GM12878 (cell line): ENCODE measurements around the gene DPYSL3. TPM values are rescaled to one million over a fixed set of nuclear protein-coding genes. Genes with fewer than 3 reads are reported as not detected.

Experiments used
- ATAC-seq: fragments of 200-7000 bp; cut with Tn5 transposase; 3 replicates; pipeline ENCODE4 v1.9.1; 2020; ENCODE audit warnings: mild to moderate bottlenecking, moderate library complexity
- BruUV-seq: library from RNA; stranded (reverse); fragments of 400-500 nt; replicated peaks from 2 replicates; lab custom pipeline; 2021; lab: Mats Ljungman, UMichigan
- CTCF ChIA-PET: fragments of 300-600 bp; sonication (Branson Sonifier 250); formaldehyde crosslinking; extraction: SDS; loops from one replicate; lab custom pipeline; 2021; ENCODE audit warnings: inconsistent platforms; lab: Yijun Ruan, JAX
- POLR2A ChIA-PET: fragments of 350-600 bp; formaldehyde crosslinking; extraction: SDS; loops from one replicate; lab custom pipeline; 2021; ENCODE audit warnings: inconsistent platforms; lab: Charles Lee
- RAD21 ChIA-PET: fragments of 300-600 bp; sonication (Branson Sonifier 250); formaldehyde crosslinking; loops from one replicate; lab custom pipeline; 2023; ENCODE audit warnings: antibody characterized with exemption; ENCODE audit not compliant: unreplicated experiment; lab: Charles Lee
- SMC1A ChIA-PET: fragments of 300-600 bp; sonication (Branson Sonifier 250); formaldehyde crosslinking; loops from one replicate; lab custom pipeline; 2023; ENCODE audit not compliant: unreplicated experiment, uncharacterized antibody; lab: Charles Lee
- DNase-seq: peaks from one replicate; pipeline ENCODE4 v3.0.0-alpha.2; 2011; ENCODE audit warnings: low read depth, low spot score
- FAIRE-seq: peaks from 3 replicates; lab custom pipeline; 2011; peaks lifted over from hg19 to GRCh38; lab: Jason Lieb, UNC
- H2AFZ ChIP-seq: 2 replicates; pipeline ENCODE4 v1.6.0; 2011; ENCODE audit warnings: low read depth, low read length, control low read depth; ENCODE audit not compliant: control insufficient read depth
- H3K27ac ChIP-seq: 2 replicates; pipeline ENCODE4 v1.5.1; 2011; ENCODE audit warnings: control low read depth; ENCODE audit not compliant: control insufficient read depth, insufficient read depth
- H3K27me3 ChIP-seq, 2 experiments: replicated peaks in 1 of 2; 2 replicates each; pipeline versions ENCODE4 v1.6.0 to v1.6.1; 2011; ENCODE audit warnings: low read length in 1 of 2; ENCODE audit not compliant: control insufficient read depth in 2 of 2, insufficient read depth in 2 of 2
- H3K36me3 ChIP-seq, 2 experiments: 2 replicates each; pipeline ENCODE4 v1.5.1; 2011; ENCODE audit warnings: low read length in 1 of 2; ENCODE audit not compliant: control insufficient read depth in 2 of 2, insufficient read depth in 2 of 2
- H3K4me1 ChIP-seq: 2 replicates; pipeline ENCODE4 v1.6.1; 2011; ENCODE audit warnings: mild to moderate bottlenecking, low read length, moderate library complexity, mixed read lengths; ENCODE audit not compliant: control insufficient read depth, insufficient read depth
- H3K4me2 ChIP-seq: 2 replicates; pipeline ENCODE4 v1.6.0; 2011; ENCODE audit warnings: control low read depth; ENCODE audit not compliant: control insufficient read depth, insufficient read depth
- H3K4me3 ChIP-seq: fragments of 200-600 bp; sonication (generic); 2 replicates; pipeline ENCODE4 v1.5.1; 2016
- H3K79me2 ChIP-seq: 2 replicates; pipeline ENCODE4 v1.6.0; 2011; ENCODE audit warnings: low read length; ENCODE audit not compliant: control insufficient read depth, insufficient read depth
- H3K9ac ChIP-seq: 2 replicates; pipeline ENCODE4 v1.8.0; 2011; ENCODE audit warnings: low read length, control low read depth, mixed read lengths; ENCODE audit not compliant: control insufficient read depth, insufficient read depth
- H3K9me3 ChIP-seq: replicated peaks from 3 replicates; pipeline ENCODE4 v1.5.1; 2011; ENCODE audit warnings: mild to moderate bottlenecking, low read length; ENCODE audit not compliant: control insufficient read depth, insufficient read depth
- H4K20me1 ChIP-seq: 2 replicates; pipeline ENCODE4 v1.6.0; 2011; ENCODE audit not compliant: control insufficient read depth, insufficient read depth
- CTCF ChIP-seq, 3 experiments: IDR thresholded peaks in 2 of 3; conservative IDR thresholded peaks in 1 of 3; 2 replicates each; pipeline ENCODE4 v1.5.1; 2011; ENCODE audit warnings: low read depth in 3 of 3, low read length in 3 of 3, mild to moderate bottlenecking in 3 of 3, control low read depth in 2 of 3, moderate library complexity in 2 of 3, inconsistent platforms in 1 of 3, mixed read lengths in 1 of 3; ENCODE audit not compliant: control insufficient read depth in 2 of 3, insufficient read depth in 1 of 3; ENCODE audit errors: extremely low read depth in 1 of 3
- SMAD1 ChIP-seq: fragments of 450-650 bp; IDR thresholded peaks from 2 replicates; pipeline ENCODE4 v1.6.1; 2018; ENCODE audit warnings: mild to moderate bottlenecking, low read depth; ENCODE audit not compliant: partially characterized antibody
- SPI1 ChIP-seq: IDR thresholded peaks from 2 replicates; pipeline ENCODE4 v1.6.1; 2011; ENCODE audit warnings: low read depth, mild to moderate bottlenecking, low read length, moderate library complexity, borderline replicate concordance; ENCODE audit not compliant: insufficient read depth
- WGBS: methylation state at CpG from one replicate; pipeline ENCODE4 v1.1.6; 2016; ENCODE audit warnings: low lambda C conversion rate; ENCODE audit not compliant: insufficient replicate concordance, insufficient coverage; ENCODE audit errors: missing lambda C conversion rate; 5-methylcytosine and 5-hydroxymethylcytosine counted together
- in situ Hi-C: fragments of 300-500 bp; cut with MboI; formaldehyde crosslinking; loops from 9 replicates; pipeline ENCODE4 v1.14.3; 2018; ENCODE audit warnings: mixed read lengths
- intact Hi-C: fragments of 100-400 bp; cut with micrococcal nuclease; formaldehyde crosslinking; loops from one replicate; pipeline ENCODE4 v1.14.2; 2022; ENCODE audit not compliant: unreplicated experiment
- polyA plus RNA-seq, 11 experiments: library from polyadenylated mRNA; depleted of rRNA in 4 of 11; unstranded in 6 of 11; stranded (reverse) in 5 of 11; fragments of >200 nt; fragmentation: Nextera tagmentation in 4 of 11; fragmentation: Illumina TruSeq in 1 of 11; extraction: Ambion mirVana in 4 of 11; extraction: Trizol in 1 of 11; gene quantifications; 1 replicate in 1 of 11; 2 replicates in 10 of 11; pipeline versions ENCODE4 v1.2.1 to v1.2.3, GENCODE V29; 2011 to 2016; ENCODE audit warnings: inconsistent platforms in 2 of 11, missing spikeins in 2 of 11, low read depth in 1 of 11
- total RNA-seq, 4 experiments: library from RNA; depleted of rRNA in 3 of 4; stranded (reverse); fragments of >200 nt in 3 of 4; fragmentation: Illumina TruSeq in 1 of 4; extraction: Trizol in 1 of 4; gene quantifications; 2 replicates each; pipeline versions ENCODE4 v1.2.1 to v1.2.3, GENCODE V29; 2013 to 2021

Gene DPYSL3
- total and polyA plus RNA-seq, 10 of the 15 experiments (the other 5 are each of a cell fraction or from before 2014, with no cell fraction given), result 0.08 to 1.5 (median 0.45) TPM; not detected in 1

GRCh38 chr5:147398860-147399259 lies 111.0 kb downstream of the DPYSL3 start (continued):
- TF ChIP-seq SMAD1, result no peak

- no peak overlapping the region for H3K27ac ChIP-seq
- no peak overlapping the region for H3K9ac ChIP-seq
- no TSS peak for BruUV-seq
- no peak for TF ChIP-seq SPI1
- TF ChIP-seq CTCF (IDR thresholded peaks at IDR 0.05 in 2 of 3, conservative IDR thresholded peaks at IDR 0.05 in 1 of 3; ENCODE audit: control insufficient read depth in 2 of 3, extremely low read depth in 1 of 3, insufficient read depth in 1 of 3, low read depth in 3 of 3, low read length in 3 of 3), result peak in 2 of 3 experiments; percentile 3 to 14; a peak in 1 of 6 replicates
- H3K27me3 ChIP-seq, result no peaks in the 10 kb centered on the region
- SMC1A ChIA-PET, result no interaction called here
- RAD21 ChIA-PET, result no interaction called here
- POLR2A ChIA-PET, result no interaction called here
- H3K9me3 ChIP-seq, result no peaks in the 10 kb centered on the region
- FAIRE-seq (no peak), DNase-seq (no peak), ATAC-seq (peak; percentile 70)
- H3K4me2 ChIP-seq, result no peak overlapping the region
- intact Hi-C loops (no loop called here), in situ Hi-C loops (no loop called here)
- no peaks in the 10 kb centered on the region for H3K4me1 ChIP-seq
- 42% methylated on average over 11 of the region's 11 CpGs for WGBS
- CTCF ChIA-PET, result interaction anchor here (0.7 to 1.9 kb wide), 13 partner anchors 9 to 1602 kb away, joined by 3 to 15 read pairs (median 3); no protein-coding TSS in a partner anchor
- H3K36me3 ChIP-seq, result no peaks in the 10 kb centered on the region
- H2AFZ ChIP-seq, result no peak overlapping the region
- no peaks in the 10 kb centered on the region for H3K79me2 ChIP-seq
- H3K4me3 ChIP-seq, result no peak overlapping the region
- no peaks in the 10 kb centered on the region for H4K20me1 ChIP-seq
Measured at GRCh38 chr5:147397616-147398015, 112.3 kb downstream of the DPYSL3 start.
